NCI-H82 (cell line): ENCODE measurements around the gene UBE2O.

Experiments used
- DNase-seq: peaks from one replicate; lab custom pipeline; 2025; lab: John Stamatoyannopoulos, UW

UBE2O gene

GRCh38 chr17:76452660-76453430, at the start of gene UBE2O:
Gene UBE2O, minus strand, starts transcription at chr17:76453152. Its CDS starts 11 bp downstream, at chr17:76453141.
- DNase-seq = peak; percentile 98

- DNase-seq = no peak
Measured at GRCh38 chr17:76501827-76502307, 48.9 kb upstream of the UBE2O start.

GRCh38 chr17:76501018-76501826, 48.3 kb upstream of the UBE2O start, which contains the start of gene RHBDF2:
Gene RHBDF2, minus strand, starts transcription at chr17:76501423. Its CDS starts 19,899 bp downstream, at chr17:76481524.
- DNase-seq = peak; percentile 89

- no peak for DNase-seq
Measured at GRCh38 chr17:76500747-76501017, 47.7 kb upstream of the UBE2O start.

GRCh38 chr17:76500074-76500746, 47.3 kb upstream of the UBE2O start:
- peak; percentile 82 for DNase-seq

- no peak for DNase-seq
Measured at GRCh38 chr17:76499267-76499667, 46.3 kb upstream of the UBE2O start.

- no peak for DNase-seq
Measured at GRCh38 chr17:76498876-76499251, 45.9 kb upstream of the UBE2O start.

- DNase-seq = peak; percentile 96
Measured at GRCh38 chr17:76497979-76498875, 45.3 kb upstream of the UBE2O start.

- DNase-seq = no peak
Measured at GRCh38 chr17:76497699-76497978, 44.7 kb upstream of the UBE2O start.

GRCh38 chr17:76496464-76496863, 43.5 kb upstream of the UBE2O start:
- DNase-seq = no peak

GRCh38 chr17:76495663-76496400, 42.9 kb upstream of the UBE2O start:
- DNase-seq = no peak

- DNase-seq = no peak
Measured at GRCh38 chr17:76493505-76494167, 40.7 kb upstream of the UBE2O start.

- DNase-seq = no peak
Measured at GRCh38 chr17:76492989-76493501, 40.1 kb upstream of the UBE2O start.

- no peak for DNase-seq
Measured at GRCh38 chr17:76492123-76492988, 39.4 kb upstream of the UBE2O start.

GRCh38 chr17:76491271-76492122, 38.5 kb upstream of the UBE2O start:
- no peak for DNase-seq

- no peak for DNase-seq
Measured at GRCh38 chr17:76490112-76490710, 37.3 kb upstream of the UBE2O start.

GRCh38 chr17:76487451-76488192, 34.7 kb upstream of the UBE2O start:
- DNase-seq = no peak
